HG02763 (cell line): ENCODE data around the gene KMT5C.
"Not testable (repeated sequence)": the region's sequence is repeated elsewhere in the genome, so short reads cannot be mapped to it uniquely, and the experiment has no call there.

ENCODE experiments used
- ATAC-seq: cut with Tn5 transposase; IDR thresholded peaks from one replicate; pipeline ENCODE4 v1.9.1; 2021; ENCODE audit warnings: mild to moderate bottlenecking, moderate library complexity; ENCODE audit not compliant: unreplicated experiment

KMT5C gene

GRCh38 chr19:55315956-55316525 is 23.6 kb upstream of the KMT5C start:
- no peak for ATAC-seq

GRCh38 chr19:55316646-55317045 is 23.0 kb upstream of the KMT5C start:
- ATAC-seq, result no peak

GRCh38 chr19:55319785-55320184 is 19.9 kb upstream of the KMT5C start:
- ATAC-seq, result no peak

GRCh38 chr19:55320844-55321419 is 18.7 kb upstream of the KMT5C start:
- no peak for ATAC-seq

DNA sequence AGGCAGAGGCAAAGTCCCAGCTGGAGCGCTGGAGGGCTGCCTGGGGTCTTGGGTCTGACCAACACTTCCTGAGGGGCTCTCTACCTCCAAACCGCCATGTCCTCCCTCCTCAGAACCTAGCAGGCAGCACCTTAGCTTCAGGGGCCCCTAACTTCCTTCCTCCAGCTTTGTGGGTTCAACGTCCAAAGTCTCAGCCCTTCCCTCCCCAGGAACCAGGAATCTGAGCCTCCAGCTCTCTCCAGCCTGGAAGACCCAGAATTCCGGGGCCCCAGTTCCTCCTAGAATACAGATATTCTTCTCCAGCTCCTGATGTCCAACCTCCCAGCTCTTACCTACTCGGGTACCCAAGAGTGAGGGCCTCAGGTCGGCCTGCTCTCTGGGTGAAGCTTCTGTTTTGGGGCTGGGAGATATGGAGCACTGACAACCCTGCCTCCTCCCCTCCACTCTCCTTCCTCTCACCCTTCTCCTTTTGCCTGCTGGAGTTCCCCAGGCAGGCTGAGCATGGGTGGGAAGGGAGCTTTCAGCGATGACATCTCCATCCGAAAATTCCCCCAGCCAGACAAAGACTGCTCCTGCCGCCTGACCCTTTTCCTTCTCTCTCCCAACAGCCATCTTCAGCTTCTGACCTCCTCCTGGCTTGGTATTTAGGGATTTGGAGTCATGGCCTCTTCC is 18.1 kb upstream of the KMT5C start:
- no peak for ATAC-seq

GRCh38 chr19:55322204-55322885 is 17.3 kb upstream of the KMT5C start:
- ATAC-seq, result no peak

GRCh38 chr19:55324662-55325061 is 15.0 kb upstream of the KMT5C start:
- ATAC-seq, result no peak

DNA sequence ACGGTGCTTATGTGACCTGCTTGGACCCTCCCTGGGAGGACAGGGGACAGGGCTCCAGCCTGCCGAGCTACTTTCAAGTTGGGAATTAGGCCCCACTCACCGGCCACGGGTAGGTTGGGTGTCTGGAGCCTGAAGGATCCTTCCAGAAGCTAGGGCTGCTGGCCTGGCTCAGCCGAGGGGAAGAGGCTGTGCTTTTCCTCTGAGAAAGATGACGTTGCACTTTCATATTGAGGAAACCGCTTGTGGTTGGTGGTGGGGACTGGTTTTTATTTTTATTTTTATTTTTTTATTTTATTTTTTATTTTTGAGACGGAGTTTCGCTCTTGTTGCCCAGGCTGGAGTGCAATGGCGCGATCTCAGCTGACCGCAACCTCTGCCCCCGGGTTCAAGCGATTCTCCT is 14.5 kb upstream of the KMT5C start, which contains the start of gene TMEM150B:
TSS of gene TMEM150B (minus strand) at position 170 of the 400 bp plus-strand sequence. CDS start 4,305 bp downstream, outside the sequence.
- no peak for ATAC-seq

GRCh38 chr19:55328774-55329318 is 10.8 kb upstream of the KMT5C start:
- ATAC-seq, result not testable (repeated sequence)

GRCh38 chr19:55329791-55330190 is 9.9 kb upstream of the KMT5C start:
- not testable (repeated sequence) for ATAC-seq

GRCh38 chr19:55333870-55334269 is 5.8 kb upstream of the KMT5C start:
- ATAC-seq, result no peak

DNA sequence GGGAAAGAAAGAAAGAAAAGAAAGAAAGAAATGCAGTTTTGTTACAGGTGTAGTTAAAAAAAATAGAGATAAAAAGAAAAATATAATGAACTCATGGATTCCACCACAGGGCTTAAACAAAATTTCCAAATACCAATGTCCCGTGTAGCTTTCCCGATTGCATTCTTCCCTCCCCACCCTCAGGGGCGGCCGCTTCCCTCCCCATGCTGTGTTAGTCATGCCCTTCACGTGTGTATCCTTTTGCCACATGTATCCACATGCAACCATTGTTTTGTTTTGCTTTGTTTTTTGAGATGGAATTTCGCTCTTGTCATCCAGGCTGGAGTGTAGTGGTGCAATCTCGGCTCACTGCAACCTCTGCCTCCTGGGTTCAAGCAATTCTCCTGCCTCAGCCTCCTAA is 3.6 kb upstream of the KMT5C start:
- no peak for ATAC-seq

DNA sequence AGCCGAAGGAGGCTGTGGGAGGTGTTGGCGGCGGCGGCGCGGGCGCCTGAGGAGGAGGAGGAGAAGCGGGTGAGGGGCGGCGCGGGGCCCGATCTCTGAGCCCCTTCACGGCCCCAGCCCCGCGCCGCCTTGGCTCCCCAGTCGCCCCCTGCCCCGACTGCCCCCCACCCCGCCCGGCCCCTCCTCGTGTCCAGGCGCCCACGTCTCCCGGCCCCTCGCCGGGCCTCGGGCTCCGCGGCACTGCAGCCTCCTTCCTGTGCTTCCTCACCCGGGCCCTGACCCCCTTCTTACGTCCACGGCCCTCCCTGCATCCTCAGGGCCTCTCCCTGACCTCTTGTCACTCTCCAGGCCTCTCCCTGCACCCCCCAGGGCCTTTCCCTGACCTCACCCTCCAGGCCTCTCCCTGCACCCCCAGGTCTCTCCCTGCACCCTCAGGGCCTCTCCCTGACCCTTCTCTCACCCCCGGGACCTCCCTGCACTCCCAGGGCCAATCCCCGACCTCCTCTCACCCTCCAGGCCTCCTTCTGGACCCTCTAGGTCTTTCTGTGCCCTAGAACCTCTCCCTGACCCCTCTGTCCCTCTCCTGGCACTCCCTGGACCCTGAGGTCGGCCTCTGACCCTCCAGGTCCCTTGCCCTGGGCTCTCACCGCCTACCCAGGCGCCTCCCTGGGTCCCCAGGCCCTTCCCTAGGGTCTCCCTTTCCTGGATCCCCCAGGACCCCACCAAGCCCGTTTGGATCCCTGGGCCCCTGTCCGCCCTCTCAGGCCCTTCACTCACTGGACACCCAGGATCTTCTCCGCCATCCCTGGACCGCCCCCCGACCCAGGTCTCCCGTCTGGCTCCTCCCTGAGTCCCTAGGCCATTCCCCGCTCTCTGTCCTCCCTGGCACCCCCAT is 460 bp downstream of the KMT5C start:
- no peak for ATAC-seq

GRCh38 chr19:55340784-55341147 is 1.1 kb downstream of the KMT5C start:
- no peak for ATAC-seq

DNA sequence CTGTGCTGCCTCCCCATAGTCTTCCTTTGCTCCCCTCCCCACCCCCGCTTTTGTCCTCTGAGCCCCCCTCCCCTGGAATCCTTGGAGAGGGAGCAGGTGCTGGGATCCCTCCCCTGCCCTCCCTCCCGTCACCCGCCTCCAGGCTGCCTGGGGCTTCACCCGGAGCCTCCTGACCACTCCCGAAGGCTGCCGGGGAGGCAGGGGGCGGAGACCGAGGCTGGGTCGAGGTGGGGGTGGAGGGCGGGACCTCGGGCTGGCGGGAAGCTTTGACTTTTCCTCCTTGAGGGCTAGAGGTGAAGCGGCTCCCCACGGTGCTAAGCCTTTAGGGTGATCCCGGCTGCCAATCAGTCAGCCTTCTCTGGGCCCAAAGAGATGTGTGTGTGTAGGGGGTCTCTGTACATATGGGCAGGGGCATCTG is 1.5 kb downstream of the KMT5C start:
- ATAC-seq, result no peak

DNA sequence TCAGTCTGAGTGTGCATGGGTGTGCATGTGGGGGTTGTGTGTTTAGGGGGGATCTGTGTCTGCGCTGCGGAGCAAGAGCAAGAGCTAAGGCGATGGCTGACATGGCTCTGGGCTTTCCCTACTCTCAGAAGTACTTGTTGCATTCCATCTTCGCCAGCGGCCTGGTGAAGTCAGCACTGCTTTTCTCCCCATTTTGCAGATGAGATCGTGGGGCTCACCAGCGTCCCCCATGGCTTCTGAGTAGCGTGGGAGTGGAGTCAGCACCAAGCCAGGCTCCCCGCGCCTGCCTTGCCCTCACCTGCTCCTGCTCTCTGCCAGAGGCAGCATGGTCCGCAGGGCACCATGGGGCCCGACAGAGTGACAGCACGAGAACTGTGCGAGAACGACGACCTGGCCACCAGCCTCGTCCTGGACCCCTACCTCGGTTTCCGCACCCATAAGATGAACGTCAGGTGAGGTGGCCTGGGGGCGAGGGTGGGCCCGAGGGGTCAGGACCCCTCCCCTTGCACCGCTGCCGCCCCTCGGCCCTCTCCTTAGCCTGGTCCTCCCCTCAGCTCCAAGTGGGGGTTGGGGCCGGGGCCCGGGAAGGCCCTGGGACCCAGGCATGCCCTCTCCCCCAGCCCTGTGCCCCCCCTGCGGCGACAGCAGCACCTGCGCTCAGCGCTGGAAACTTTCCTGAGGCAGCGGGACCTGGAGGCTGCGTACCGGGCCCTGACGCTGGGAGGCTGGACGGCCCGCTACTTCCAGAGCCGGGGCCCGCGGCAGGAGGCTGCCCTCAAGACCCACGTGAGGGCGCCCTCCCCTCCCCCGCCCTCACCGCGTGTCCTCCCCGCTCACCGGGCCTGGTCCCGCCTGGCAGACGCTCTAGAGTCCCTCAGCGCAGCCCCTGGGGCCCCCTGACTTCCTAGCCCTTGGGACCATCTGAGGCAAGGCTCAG is 2.2 kb downstream of the KMT5C start:
- ATAC-seq, result no peak

DNA sequence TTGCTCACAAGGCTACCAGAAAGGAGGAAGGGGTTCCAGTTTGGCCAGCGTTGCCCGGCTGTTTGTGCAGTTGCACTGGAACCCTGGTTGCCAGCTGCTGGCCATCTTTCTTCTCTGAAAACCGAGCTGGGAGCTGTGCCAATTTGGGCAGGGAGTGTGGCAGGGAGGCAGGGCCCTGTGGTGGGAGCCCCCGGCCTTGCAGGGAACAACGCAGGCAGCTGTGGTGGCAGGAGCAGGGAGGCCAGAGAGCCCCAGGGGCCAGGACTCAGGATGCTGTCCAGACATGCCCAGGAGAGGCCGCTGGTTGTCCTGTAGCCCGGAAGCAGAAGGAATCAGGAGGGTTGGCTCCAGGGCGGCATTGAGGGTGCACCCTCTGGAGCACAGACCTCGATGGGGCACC is 4.8 kb downstream of the KMT5C start:
- ATAC-seq, result no peak

DNA sequence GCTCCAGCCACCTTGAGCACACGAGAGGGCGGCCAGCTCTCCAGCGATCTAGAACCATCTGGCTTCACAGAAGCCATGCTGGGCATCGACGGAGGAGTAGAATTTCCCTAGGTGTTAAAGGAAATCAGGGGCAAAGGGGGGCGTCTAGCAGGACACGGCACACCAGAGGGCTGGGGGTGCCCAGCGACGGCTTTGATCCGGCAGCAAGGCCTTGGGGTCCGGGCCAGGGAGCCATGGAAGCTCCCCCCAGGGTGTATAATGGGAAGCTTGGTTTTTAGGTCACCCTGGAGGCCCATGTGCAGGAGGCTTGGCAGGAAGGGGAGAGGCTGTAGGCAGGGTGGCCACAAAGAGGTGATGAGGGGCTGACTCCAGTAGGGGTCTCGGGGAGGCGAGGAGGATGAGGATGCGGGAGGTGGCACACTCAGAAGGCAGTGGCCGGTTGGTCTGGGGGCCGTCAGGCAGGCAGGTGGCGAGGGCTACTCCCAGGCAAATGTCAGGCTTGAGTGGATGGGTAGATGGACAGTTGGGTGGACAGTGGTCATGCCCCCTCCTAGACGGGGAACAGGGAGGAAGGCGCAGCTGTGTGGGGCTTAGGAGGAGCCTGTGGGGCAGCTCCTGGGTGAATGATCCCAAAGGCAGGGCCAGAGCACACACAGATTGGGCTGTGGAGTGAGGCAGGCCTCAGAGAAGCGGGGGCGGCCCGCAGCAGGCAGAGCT is 5.6 kb downstream of the KMT5C start:
- ATAC-seq, result no peak
